GM23338 (cell line): ENCODE data around the gene POFUT2. TPM values are rescaled to one million over a fixed set of nuclear protein-coding genes. Genes with fewer than 3 reads are reported as not detected.

Experiments
- ATAC-seq: fragments of 200-7000 bp; cut with Tn5 transposase; 3 replicates; pipeline ENCODE4 v1.9.1; 2020
- DNase-seq: peaks from one replicate; pipeline ENCODE4 v3.0.0-alpha.2; 2015; ENCODE audit warnings: low spot score
- H2AFZ ChIP-seq: fragments of 200-600 bp; sonication (generic); 2 replicates; pipeline ENCODE4 v1.8.0; 2016; ENCODE audit warnings: antibody characterized with exemption, mild to moderate bottlenecking, moderate library complexity
- H3F3A ChIP-seq: fragments of 200-600 bp; sonication (generic); replicated peaks from 2 replicates; pipeline ENCODE4 v1.8.0; 2017; ENCODE audit warnings: antibody characterized with exemption, mixed run types, low read depth
- H3K27ac ChIP-seq: fragments of 200-600 bp; sonication (generic); 2 replicates; pipeline ENCODE4 v1.6.1; 2016; ENCODE audit warnings: low read depth
- H3K27me3 ChIP-seq: fragments of 200-600 bp; sonication (generic); 2 replicates; pipeline ENCODE4 v1.8.0; 2016; ENCODE audit warnings: mild to moderate bottlenecking, mixed run types, moderate library complexity; ENCODE audit not compliant: insufficient read depth
- H3K36me3 ChIP-seq: fragments of 200-600 bp; sonication (generic); 2 replicates; pipeline ENCODE4 v1.8.0; 2016; ENCODE audit warnings: mild to moderate bottlenecking; ENCODE audit not compliant: insufficient read depth
- H3K4me1 ChIP-seq: fragments of 200-600 bp; sonication (generic); 2 replicates; pipeline ENCODE4 v1.8.0; 2016; ENCODE audit warnings: mild to moderate bottlenecking, moderate library complexity; ENCODE audit not compliant: insufficient read depth
- H3K4me2 ChIP-seq: fragments of 200-600 bp; sonication (generic); 2 replicates; pipeline ENCODE4 v1.7.1; 2017; ENCODE audit warnings: mixed run types
- H3K4me3 ChIP-seq: fragments of 200-600 bp; sonication (generic); 2 replicates; pipeline ENCODE4 v1.6.1; 2016; ENCODE audit warnings: mixed run types
- H3K79me2 ChIP-seq: fragments of 200-600 bp; sonication (generic); replicated peaks from 2 replicates; pipeline ENCODE4 v1.8.0; 2017; ENCODE audit warnings: mild to moderate bottlenecking; ENCODE audit not compliant: insufficient read depth
- H3K9me2 ChIP-seq: fragments of 200-600 bp; sonication (generic); 2 replicates; pipeline ENCODE4 v1.8.0; 2017; ENCODE audit not compliant: insufficient read depth
- H4K20me1 ChIP-seq: fragments of 200-600 bp; sonication (generic); replicated peaks from 2 replicates; pipeline ENCODE4 v1.8.0; 2017; ENCODE audit warnings: mild to moderate bottlenecking; ENCODE audit not compliant: insufficient read depth
- H3K27ac Mint-ChIP-seq: 2 replicates; pipeline ENCODE4 v1.8.0; 2020; ENCODE audit warnings: inconsistent platforms, mild to moderate bottlenecking, moderate library complexity, mixed read lengths
- H3K27me3 Mint-ChIP-seq: 3 replicates; pipeline ENCODE4 v1.8.0; 2022; ENCODE audit warnings: low read depth, mild to moderate bottlenecking, moderate library complexity, mixed read lengths, inconsistent platforms; ENCODE audit not compliant: insufficient read depth, poor library complexity
- H3K36me3 Mint-ChIP-seq: 3 replicates; pipeline ENCODE4 v1.8.0; 2021; ENCODE audit warnings: low read depth, mild to moderate bottlenecking, inconsistent platforms, moderate library complexity, mixed read lengths
- H3K4me1 Mint-ChIP-seq: 3 replicates; pipeline ENCODE4 v1.8.0; 2020; ENCODE audit warnings: mild to moderate bottlenecking, inconsistent platforms, mixed read lengths
- H3K4me3 Mint-ChIP-seq: 3 replicates; pipeline ENCODE4 v1.8.0; 2021; ENCODE audit warnings: moderate library complexity, mild to moderate bottlenecking, inconsistent platforms, mixed read lengths
- H3K9me3 Mint-ChIP-seq: 3 replicates; pipeline ENCODE4 v1.8.0; 2020; ENCODE audit warnings: moderate library complexity, mild to moderate bottlenecking, inconsistent platforms, mixed read lengths
- CREB1 ChIP-seq: fragments of 250-450 bp; sonication (Bioruptor Pico); IDR thresholded peaks from 2 replicates; pipeline ENCODE4 v1.5.0; 2020; ENCODE audit warnings: low read depth, mild to moderate bottlenecking, moderate library complexity
- EZH2 ChIP-seq: fragments of 200-600 bp; sonication (generic); IDR thresholded peaks from one replicate; pipeline ENCODE4 v1.8.0; 2017; ENCODE audit warnings: antibody characterized with exemption, mild to moderate bottlenecking, low read depth; ENCODE audit not compliant: unreplicated experiment
- EZH2phosphoT487 ChIP-seq: fragments of 200-600 bp; sonication (generic); IDR thresholded peaks from one replicate; pipeline ENCODE4 v1.8.1; 2018; ENCODE audit warnings: antibody characterized with exemption; ENCODE audit not compliant: unreplicated experiment
- POLR2AphosphoS5 ChIP-seq: IDR thresholded peaks from 2 replicates; pipeline ENCODE4 v1.6.1; 2016; ENCODE audit warnings: antibody characterized with exemption, low read depth
- STAT1 ChIP-seq: IDR thresholded peaks from one replicate; pipeline ENCODE4 v1.6.1; 2016; ENCODE audit warnings: antibody characterized with exemption; ENCODE audit not compliant: unreplicated experiment
- ZNF114 ChIP-seq: fragments of 250-450 bp; sonication (Bioruptor Pico); IDR thresholded peaks from 2 replicates; pipeline ENCODE4 v1.5.0; 2020; ENCODE audit warnings: mild to moderate bottlenecking, moderate library complexity
- ZNF331 ChIP-seq: fragments of 250-450 bp; sonication (Bioruptor Pico); IDR thresholded peaks from 2 replicates; pipeline ENCODE4 v1.5.0; 2020; ENCODE audit warnings: low read depth, mild to moderate bottlenecking, moderate library complexity
- polyA plus RNA-seq: library from polyadenylated mRNA; unstranded; fragments of >200 nt; fragmentation: Nextera tagmentation; extraction: Ambion mirVana; gene quantifications from 2 replicates; pipeline ENCODE4 v1.2.1, GENCODE V29; 2016
- total RNA-seq: library from RNA; depleted of rRNA; stranded (reverse); fragments of >200 nt; shearing (Covaris generic); gene quantifications from 2 replicates; pipeline ENCODE4 v1.2.3, GENCODE V29; 2014
- TF ChIP-seq, protein P1 (sequence below): fragments of 250-450 bp; sonication (Bioruptor Pico); IDR thresholded peaks from 2 replicates; pipeline ENCODE4 v1.5.0; 2020; ENCODE audit warnings: mild to moderate bottlenecking, moderate library complexity
- TF ChIP-seq, protein P2 (sequence below): IDR thresholded peaks from 2 replicates; pipeline ENCODE4 v1.6.1; 2016; ENCODE audit warnings: antibody characterized with exemption
- TF ChIP-seq, protein P3 (sequence below): IDR thresholded peaks from one replicate; pipeline ENCODE4 v1.6.1; 2018; ENCODE audit warnings: antibody characterized with exemption; ENCODE audit not compliant: unreplicated experiment

POFUT2 gene
- total and polyA plus RNA-seq, 2 experiments from 2014 or later = 12.1 to 34.5 TPM

DNA sequence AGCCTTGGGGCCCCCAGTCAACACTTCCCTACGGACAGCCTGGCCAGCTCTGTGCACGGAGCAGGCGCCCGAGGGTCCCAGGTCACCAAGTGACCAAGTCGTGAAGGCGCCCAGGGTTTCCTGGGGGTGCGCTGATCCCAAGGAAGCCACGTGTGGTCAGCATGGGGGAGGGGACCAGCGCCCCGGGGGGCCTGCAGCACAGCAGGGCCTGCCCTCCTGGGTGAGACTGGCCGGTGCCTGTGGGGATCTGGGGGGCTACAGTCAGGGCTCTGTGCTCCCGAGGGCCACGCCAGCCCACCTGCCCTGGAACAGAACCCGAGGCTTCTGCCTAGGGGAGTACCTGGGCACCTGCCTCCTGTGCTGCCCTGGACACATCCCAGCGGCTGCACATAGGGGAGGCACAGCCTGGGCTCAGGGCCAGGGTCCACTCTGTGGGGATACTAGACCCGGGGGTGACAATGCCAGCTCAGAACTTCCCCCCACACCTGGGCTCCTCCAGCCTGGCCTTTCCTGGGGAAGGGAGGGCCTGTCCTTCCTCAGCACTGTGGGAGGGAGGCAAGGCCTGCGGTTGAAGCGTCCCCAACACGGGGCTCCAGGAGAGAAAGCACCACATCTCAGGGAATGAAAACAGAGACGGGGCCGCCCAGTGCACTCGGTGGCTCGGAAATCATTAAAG lies 6.2 kb upstream of the POFUT2 start (continued):
- TF ChIP-seq, protein P1, sequence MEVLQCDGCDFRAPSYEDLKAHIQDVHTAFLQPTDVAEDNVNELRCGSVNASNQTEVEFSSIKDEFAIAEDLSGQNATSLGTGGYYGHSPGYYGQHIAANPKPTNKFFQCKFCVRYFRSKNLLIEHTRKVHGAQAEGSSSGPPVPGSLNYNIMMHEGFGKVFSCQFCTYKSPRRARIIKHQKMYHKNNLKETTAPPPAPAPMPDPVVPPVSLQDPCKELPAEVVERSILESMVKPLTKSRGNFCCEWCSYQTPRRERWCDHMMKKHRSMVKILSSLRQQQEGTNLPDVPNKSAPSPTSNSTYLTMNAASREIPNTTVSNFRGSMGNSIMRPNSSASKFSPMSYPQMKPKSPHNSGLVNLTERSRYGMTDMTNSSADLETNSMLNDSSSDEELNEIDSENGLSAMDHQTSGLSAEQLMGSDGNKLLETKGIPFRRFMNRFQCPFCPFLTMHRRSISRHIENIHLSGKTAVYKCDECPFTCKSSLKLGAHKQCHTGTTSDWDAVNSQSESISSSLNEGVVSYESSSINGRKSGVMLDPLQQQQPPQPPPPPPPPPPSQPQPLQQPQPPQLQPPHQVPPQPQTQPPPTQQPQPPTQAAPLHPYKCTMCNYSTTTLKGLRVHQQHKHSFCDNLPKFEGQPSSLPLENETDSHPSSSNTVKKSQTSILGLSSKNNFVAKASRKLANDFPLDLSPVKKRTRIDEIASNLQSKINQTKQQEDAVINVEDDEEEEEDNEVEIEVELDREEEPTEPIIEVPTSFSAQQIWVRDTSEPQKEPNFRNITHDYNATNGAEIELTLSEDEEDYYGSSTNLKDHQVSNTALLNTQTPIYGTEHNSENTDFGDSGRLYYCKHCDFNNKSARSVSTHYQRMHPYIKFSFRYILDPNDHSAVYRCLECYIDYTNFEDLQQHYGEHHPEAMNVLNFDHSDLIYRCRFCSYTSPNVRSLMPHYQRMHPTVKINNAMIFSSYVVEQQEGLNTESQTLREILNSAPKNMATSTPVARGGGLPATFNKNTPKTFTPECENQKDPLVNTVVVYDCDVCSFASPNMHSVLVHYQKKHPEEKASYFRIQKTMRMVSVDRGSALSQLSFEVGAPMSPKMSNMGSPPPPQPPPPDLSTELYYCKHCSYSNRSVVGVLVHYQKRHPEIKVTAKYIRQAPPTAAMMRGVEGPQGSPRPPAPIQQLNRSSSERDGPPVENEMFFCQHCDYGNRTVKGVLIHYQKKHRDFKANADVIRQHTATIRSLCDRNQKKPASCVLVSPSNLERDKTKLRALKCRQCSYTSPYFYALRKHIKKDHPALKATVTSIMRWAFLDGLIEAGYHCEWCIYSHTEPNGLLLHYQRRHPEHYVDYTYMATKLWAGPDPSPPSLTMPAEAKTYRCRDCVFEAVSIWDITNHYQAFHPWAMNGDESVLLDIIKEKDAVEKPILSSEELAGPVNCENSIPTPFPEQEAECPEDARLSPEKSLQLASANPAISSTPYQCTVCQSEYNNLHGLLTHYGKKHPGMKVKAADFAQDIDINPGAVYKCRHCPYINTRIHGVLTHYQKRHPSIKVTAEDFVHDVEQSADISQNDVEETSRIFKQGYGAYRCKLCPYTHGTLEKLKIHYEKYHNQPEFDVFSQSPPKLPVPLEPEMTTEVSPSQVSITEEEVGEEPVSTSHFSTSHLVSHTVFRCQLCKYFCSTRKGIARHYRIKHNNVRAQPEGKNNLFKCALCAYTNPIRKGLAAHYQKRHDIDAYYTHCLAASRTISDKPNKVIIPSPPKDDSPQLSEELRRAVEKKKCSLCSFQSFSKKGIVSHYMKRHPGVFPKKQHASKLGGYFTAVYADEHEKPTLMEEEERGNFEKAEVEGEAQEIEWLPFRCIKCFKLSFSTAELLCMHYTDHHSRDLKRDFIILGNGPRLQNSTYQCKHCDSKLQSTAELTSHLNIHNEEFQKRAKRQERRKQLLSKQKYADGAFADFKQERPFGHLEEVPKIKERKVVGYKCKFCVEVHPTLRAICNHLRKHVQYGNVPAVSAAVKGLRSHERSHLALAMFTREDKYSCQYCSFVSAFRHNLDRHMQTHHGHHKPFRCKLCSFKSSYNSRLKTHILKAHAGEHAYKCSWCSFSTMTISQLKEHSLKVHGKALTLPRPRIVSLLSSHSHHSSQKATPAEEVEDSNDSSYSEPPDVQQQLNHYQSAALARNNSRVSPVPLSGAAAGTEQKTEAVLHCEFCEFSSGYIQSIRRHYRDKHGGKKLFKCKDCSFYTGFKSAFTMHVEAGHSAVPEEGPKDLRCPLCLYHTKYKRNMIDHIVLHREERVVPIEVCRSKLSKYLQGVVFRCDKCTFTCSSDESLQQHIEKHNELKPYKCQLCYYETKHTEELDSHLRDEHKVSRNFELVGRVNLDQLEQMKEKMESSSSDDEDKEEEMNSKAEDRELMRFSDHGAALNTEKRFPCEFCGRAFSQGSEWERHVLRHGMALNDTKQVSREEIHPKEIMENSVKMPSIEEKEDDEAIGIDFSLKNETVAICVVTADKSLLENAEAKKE (CRISPR knock-in tag) = no peak
- no peak for TF ChIP-seq STAT1
- TF ChIP-seq, protein P2, sequence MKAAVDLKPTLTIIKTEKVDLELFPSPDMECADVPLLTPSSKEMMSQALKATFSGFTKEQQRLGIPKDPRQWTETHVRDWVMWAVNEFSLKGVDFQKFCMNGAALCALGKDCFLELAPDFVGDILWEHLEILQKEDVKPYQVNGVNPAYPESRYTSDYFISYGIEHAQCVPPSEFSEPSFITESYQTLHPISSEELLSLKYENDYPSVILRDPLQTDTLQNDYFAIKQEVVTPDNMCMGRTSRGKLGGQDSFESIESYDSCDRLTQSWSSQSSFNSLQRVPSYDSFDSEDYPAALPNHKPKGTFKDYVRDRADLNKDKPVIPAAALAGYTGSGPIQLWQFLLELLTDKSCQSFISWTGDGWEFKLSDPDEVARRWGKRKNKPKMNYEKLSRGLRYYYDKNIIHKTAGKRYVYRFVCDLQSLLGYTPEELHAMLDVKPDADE = no peak
- TF ChIP-seq ZNF331 (CRISPR knock-in tag) = no peak

DNA sequence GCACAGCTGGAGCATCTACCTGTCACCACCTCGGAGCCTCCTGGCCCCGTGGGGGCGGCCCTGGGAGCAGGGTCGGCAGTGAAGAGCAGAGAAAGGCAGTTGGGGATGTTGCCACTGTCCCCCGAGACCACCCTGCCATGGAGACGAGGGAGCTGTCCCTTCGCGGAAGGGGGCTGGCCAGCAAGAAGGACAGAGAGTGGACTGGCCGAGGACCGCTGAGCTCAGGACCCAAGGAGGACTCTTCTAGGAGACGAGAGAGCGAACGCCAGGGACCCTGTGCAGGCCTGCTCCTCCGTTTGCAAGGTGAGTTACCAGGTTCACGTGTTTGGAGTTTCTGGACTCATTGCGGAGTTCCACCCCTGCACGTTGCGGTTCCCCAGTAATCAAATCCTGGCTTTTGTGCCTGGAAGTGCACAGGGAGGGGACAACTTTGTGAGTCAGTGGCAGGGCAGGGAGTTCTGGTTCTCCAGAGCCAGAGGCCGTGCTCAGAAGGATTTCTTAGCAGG lies 5.6 kb upstream of the POFUT2 start:
- Mint-ChIP-seq H3K36me3 (peaks cover 10% of the 10 kb centered on the region; the same call in 2 of the 3 replicates), H3K4me1 (peaks cover 33% of the 10 kb centered on the region), H3K27me3 (peaks cover 8% of the 10 kb centered on the region), H3K27ac (no peak overlapping the region), H3K9me3 (no peaks in the 10 kb centered on the region; the same call in 2 of the 3 replicates), H3K4me3 (no peak overlapping the region)
- Histone ChIP-seq H3K4me3 (no peak overlapping the region), H4K20me1 (peaks cover 5% of the 10 kb centered on the region; the same call in 1 of the 2 replicates), H3K4me1 (no peaks in the 10 kb centered on the region; the same call in 1 of the 2 replicates), H3K27me3 (no peaks in the 10 kb centered on the region), H3K9me2 (no peaks in the 10 kb centered on the region), H3K36me3 (no peaks in the 10 kb centered on the region), H3K27ac (no peak overlapping the region), H2AFZ (no peak overlapping the region), H3K79me2 (peaks cover 22% of the 10 kb centered on the region), H3F3A (peaks cover 8% of the 10 kb centered on the region), H3K4me2 (no peak overlapping the region)
- no peak for DNase-seq
- ATAC-seq = no peak
- no peak for TF ChIP-seq POLR2AphosphoS5
- TF ChIP-seq EZH2phosphoT487 = no peak
- TF ChIP-seq ZNF114 = no peak
- no peak for TF ChIP-seq CREB1
- TF ChIP-seq, protein P3, sequence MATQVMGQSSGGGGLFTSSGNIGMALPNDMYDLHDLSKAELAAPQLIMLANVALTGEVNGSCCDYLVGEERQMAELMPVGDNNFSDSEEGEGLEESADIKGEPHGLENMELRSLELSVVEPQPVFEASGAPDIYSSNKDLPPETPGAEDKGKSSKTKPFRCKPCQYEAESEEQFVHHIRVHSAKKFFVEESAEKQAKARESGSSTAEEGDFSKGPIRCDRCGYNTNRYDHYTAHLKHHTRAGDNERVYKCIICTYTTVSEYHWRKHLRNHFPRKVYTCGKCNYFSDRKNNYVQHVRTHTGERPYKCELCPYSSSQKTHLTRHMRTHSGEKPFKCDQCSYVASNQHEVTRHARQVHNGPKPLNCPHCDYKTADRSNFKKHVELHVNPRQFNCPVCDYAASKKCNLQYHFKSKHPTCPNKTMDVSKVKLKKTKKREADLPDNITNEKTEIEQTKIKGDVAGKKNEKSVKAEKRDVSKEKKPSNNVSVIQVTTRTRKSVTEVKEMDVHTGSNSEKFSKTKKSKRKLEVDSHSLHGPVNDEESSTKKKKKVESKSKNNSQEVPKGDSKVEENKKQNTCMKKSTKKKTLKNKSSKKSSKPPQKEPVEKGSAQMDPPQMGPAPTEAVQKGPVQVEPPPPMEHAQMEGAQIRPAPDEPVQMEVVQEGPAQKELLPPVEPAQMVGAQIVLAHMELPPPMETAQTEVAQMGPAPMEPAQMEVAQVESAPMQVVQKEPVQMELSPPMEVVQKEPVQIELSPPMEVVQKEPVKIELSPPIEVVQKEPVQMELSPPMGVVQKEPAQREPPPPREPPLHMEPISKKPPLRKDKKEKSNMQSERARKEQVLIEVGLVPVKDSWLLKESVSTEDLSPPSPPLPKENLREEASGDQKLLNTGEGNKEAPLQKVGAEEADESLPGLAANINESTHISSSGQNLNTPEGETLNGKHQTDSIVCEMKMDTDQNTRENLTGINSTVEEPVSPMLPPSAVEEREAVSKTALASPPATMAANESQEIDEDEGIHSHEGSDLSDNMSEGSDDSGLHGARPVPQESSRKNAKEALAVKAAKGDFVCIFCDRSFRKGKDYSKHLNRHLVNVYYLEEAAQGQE = no peak
- TF ChIP-seq ZNF331 (CRISPR knock-in tag) = no peak
- TF ChIP-seq, protein P2 = no peak
- no peak for TF ChIP-seq STAT1
- no peak for TF ChIP-seq EZH2
